HEK293 (cell line): ENCODE results near the gene TTC39C.

Experiments used
- BCL11A ChIP-seq: fragments of 450-650 bp; formaldehyde crosslinking; IDR thresholded peaks from 2 replicates; pipeline ENCODE4 v1.5.1; 2016; ENCODE audit warnings: low read depth, missing biosample characterization, missing genetic modification characterization
- HOXC10 ChIP-seq: sonication (generic); formaldehyde crosslinking; IDR thresholded peaks from 2 replicates; pipeline ENCODE4 v1.8.1; 2023; ENCODE audit warnings: mild to moderate bottlenecking, missing genetic modification reagents
- SP2 ChIP-seq: fragments of 450-650 bp; formaldehyde crosslinking; IDR thresholded peaks from 2 replicates; pipeline ENCODE4 v1.5.1; 2016; ENCODE audit warnings: missing biosample characterization, missing genetic modification characterization
- TRIM28 ChIP-seq: IDR thresholded peaks from 2 replicates; pipeline ENCODE4 v1.6.1; 2011; ENCODE audit warnings: low read length, control low read depth, borderline replicate concordance
- YY1 ChIP-seq: fragments of 450-650 bp; formaldehyde crosslinking; IDR thresholded peaks from 2 replicates; pipeline ENCODE4 v1.5.1; 2018; ENCODE audit warnings: missing biosample characterization, missing genetic modification characterization
- ZBTB21 ChIP-seq: fragments of 450-650 bp; formaldehyde crosslinking; IDR thresholded peaks from 2 replicates; pipeline ENCODE4 v1.5.1; 2017; ENCODE audit warnings: missing biosample characterization, missing genetic modification characterization
- ZNF768 ChIP-seq: fragments of 450-650 bp; formaldehyde crosslinking; IDR thresholded peaks from 2 replicates; pipeline ENCODE4 v1.5.1; 2018; ENCODE audit warnings: missing biosample characterization, mild to moderate bottlenecking, missing genetic modification characterization
- TF ChIP-seq, protein P1 (sequence below): fragments of 450-650 bp; formaldehyde crosslinking; IDR thresholded peaks from 2 replicates; pipeline ENCODE4 v1.5.1; 2016; ENCODE audit warnings: missing biosample characterization, missing genetic modification characterization
- TF ChIP-seq, protein P2 (sequence below): fragments of 450-650 bp; formaldehyde crosslinking; conservative IDR thresholded peaks from 2 replicates; pipeline ENCODE4 v1.5.1; 2016; ENCODE audit warnings: low read depth, missing biosample characterization, missing genetic modification characterization
- TF ChIP-seq, protein P3 (sequence below): fragments of 450-650 bp; formaldehyde crosslinking; IDR thresholded peaks from 2 replicates; pipeline ENCODE4 v1.5.1; 2016; ENCODE audit warnings: missing biosample characterization, missing genetic modification characterization, borderline replicate concordance
- TF ChIP-seq, protein P4 (sequence below): fragments of 450-650 bp; formaldehyde crosslinking; IDR thresholded peaks from 2 replicates; pipeline ENCODE4 v1.5.1; 2016; ENCODE audit warnings: missing biosample characterization, missing genetic modification characterization
- TF ChIP-seq, protein P5 (sequence below): fragments of 450-650 bp; formaldehyde crosslinking; IDR thresholded peaks from 2 replicates; pipeline ENCODE4 v1.5.1; 2016; ENCODE audit warnings: missing biosample characterization, missing genetic modification characterization, low read depth

DNA sequence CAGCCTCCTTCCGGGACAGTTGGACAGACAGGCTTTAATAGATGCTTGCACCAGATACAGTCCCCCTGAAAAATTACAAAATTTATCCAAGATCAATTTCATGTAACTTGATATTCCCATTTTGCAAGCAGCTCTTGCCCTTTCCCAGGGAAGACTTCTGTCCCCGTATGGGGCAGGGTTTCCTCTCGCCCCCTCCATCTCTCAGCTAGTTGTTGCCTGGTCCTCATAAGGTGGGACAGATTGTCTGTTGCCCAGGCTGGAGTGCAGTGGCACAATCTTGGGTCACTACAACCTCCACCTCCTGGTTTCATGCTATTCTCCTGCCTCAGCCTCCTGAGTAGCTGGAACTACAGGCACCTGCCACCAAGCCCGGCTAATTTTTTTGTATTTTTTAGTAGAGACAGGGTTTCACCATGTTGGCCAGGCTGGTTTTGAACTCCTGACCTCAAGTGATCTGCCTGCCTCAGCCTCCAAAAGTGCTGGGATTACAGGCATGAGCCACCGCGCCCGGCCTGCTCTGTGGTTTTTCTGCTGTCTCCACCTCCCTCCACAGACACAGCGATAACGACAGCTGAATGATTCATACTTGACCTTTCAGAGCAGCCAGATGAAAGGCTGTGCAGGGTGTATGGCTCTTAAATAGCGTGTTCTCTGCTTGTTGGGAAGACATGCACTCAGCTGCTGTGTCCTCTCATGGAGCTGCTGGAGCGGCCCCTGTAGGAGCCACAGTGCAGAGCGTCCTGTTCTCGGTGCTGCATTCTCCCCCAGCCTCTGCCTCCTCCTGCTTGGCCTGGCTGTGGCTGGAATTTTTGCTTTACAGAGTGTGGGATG, 61.4 kb downstream of the TTC39C start:
- TF ChIP-seq, protein P1, sequence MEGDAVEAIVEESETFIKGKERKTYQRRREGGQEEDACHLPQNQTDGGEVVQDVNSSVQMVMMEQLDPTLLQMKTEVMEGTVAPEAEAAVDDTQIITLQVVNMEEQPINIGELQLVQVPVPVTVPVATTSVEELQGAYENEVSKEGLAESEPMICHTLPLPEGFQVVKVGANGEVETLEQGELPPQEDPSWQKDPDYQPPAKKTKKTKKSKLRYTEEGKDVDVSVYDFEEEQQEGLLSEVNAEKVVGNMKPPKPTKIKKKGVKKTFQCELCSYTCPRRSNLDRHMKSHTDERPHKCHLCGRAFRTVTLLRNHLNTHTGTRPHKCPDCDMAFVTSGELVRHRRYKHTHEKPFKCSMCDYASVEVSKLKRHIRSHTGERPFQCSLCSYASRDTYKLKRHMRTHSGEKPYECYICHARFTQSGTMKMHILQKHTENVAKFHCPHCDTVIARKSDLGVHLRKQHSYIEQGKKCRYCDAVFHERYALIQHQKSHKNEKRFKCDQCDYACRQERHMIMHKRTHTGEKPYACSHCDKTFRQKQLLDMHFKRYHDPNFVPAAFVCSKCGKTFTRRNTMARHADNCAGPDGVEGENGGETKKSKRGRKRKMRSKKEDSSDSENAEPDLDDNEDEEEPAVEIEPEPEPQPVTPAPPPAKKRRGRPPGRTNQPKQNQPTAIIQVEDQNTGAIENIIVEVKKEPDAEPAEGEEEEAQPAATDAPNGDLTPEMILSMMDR (tag by site-specific recombination), result peak; percentile 77
- TF ChIP-seq, protein P2, sequence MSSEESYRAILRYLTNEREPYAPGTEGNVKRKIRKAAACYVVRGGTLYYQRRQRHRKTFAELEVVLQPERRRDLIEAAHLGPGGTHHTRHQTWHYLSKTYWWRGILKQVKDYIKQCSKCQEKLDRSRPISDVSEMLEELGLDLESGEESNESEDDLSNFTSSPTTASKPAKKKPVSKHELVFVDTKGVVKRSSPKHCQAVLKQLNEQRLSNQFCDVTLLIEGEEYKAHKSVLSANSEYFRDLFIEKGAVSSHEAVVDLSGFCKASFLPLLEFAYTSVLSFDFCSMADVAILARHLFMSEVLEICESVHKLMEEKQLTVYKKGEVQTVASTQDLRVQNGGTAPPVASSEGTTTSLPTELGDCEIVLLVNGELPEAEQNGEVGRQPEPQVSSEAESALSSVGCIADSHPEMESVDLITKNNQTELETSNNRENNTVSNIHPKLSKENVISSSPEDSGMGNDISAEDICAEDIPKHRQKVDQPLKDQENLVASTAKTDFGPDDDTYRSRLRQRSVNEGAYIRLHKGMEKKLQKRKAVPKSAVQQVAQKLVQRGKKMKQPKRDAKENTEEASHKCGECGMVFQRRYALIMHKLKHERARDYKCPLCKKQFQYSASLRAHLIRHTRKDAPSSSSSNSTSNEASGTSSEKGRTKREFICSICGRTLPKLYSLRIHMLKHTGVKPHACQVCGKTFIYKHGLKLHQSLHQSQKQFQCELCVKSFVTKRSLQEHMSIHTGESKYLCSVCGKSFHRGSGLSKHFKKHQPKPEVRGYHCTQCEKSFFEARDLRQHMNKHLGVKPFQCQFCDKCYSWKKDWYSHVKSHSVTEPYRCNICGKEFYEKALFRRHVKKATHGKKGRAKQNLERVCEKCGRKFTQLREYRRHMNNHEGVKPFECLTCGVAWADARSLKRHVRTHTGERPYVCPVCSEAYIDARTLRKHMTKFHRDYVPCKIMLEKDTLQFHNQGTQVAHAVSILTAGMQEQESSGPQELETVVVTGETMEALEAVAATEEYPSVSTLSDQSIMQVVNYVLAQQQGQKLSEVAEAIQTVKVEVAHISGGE (tag by site-specific recombination), result no peak
- TF ChIP-seq ZNF768 (tag by site-specific recombination) (no peak; the same call in 1 of the 2 replicates), ZBTB21 (no peak), YY1 (no peak), TRIM28 (peak; percentile 98), BCL11A (tag by site-specific recombination) (peak; percentile 93), SP2 (0 out of 2 replicates have a peak, but pooled peaks have one; percentile 10), HOXC10 (CRISPR knock-in tag) (no peak)
- TF ChIP-seq, protein P3, sequence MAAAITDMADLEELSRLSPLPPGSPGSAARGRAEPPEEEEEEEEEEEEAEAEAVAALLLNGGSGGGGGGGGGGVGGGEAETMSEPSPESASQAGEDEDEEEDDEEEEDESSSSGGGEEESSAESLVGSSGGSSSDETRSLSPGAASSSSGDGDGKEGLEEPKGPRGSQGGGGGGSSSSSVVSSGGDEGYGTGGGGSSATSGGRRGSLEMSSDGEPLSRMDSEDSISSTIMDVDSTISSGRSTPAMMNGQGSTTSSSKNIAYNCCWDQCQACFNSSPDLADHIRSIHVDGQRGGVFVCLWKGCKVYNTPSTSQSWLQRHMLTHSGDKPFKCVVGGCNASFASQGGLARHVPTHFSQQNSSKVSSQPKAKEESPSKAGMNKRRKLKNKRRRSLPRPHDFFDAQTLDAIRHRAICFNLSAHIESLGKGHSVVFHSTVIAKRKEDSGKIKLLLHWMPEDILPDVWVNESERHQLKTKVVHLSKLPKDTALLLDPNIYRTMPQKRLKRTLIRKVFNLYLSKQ (tag by site-specific recombination), result no peak
- TF ChIP-seq, protein P4, sequence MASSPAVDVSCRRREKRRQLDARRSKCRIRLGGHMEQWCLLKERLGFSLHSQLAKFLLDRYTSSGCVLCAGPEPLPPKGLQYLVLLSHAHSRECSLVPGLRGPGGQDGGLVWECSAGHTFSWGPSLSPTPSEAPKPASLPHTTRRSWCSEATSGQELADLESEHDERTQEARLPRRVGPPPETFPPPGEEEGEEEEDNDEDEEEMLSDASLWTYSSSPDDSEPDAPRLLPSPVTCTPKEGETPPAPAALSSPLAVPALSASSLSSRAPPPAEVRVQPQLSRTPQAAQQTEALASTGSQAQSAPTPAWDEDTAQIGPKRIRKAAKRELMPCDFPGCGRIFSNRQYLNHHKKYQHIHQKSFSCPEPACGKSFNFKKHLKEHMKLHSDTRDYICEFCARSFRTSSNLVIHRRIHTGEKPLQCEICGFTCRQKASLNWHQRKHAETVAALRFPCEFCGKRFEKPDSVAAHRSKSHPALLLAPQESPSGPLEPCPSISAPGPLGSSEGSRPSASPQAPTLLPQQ (tag by site-specific recombination), result peak; percentile 85
- TF ChIP-seq, protein P5, sequence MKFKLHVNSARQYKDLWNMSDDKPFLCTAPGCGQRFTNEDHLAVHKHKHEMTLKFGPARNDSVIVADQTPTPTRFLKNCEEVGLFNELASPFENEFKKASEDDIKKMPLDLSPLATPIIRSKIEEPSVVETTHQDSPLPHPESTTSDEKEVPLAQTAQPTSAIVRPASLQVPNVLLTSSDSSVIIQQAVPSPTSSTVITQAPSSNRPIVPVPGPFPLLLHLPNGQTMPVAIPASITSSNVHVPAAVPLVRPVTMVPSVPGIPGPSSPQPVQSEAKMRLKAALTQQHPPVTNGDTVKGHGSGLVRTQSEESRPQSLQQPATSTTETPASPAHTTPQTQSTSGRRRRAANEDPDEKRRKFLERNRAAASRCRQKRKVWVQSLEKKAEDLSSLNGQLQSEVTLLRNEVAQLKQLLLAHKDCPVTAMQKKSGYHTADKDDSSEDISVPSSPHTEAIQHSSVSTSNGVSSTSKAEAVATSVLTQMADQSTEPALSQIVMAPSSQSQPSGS (tag by site-specific recombination), result no peak
